HG02623 (cell line): ENCODE results near the gene TRABD2B.

Source experiments
- ATAC-seq: cut with Tn5 transposase; IDR thresholded peaks from one replicate; pipeline ENCODE4 v1.9.1; 2021; ENCODE audit warnings: moderate library complexity; ENCODE audit not compliant: unreplicated experiment

The TRABD2B gene

GRCh38 chr1:47782414-47783166 lies 214.6 kb downstream of the TRABD2B start:
- ATAC-seq = no peak

DNA sequence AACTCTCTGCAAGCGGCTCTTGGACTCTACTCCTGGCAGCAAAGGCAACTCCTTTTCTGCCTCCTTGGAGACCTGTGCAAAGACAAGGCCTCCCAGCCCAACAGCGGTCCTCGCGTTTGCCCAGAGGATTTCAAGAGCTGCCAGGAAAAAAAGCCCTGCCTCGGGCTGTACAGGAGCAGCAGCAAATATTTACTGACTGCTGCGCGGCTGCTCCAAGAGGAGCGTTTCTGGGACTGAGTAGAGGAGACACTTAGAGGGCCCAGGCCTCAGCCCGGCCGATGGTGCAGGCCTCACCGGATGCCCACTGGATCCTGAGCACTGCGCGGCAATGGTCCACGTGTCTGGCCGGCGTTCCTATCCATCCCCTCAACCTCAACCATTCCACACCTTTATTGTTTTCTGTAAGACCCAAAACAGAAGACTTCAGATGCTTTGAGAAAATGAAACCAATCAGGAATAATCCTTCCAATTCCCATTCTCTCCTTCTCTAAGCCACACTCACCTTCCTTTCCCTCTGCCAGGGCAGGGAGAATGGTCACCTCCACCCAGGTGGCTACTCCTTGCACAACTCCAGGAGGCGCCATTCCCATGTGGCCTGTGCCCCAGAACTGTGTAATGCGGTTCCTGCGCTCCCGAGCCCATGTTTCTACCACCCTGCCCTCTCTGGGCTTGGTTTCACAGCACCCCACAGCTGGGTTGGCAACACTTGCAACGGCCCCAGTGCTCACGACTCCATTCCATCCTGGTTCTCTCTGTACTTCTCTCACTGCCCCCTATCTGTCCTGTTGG lies 215.8 kb downstream of the TRABD2B start:
- no peak for ATAC-seq

GRCh38 chr1:47780469-47780995 lies 216.7 kb downstream of the TRABD2B start:
- no peak for ATAC-seq

DNA sequence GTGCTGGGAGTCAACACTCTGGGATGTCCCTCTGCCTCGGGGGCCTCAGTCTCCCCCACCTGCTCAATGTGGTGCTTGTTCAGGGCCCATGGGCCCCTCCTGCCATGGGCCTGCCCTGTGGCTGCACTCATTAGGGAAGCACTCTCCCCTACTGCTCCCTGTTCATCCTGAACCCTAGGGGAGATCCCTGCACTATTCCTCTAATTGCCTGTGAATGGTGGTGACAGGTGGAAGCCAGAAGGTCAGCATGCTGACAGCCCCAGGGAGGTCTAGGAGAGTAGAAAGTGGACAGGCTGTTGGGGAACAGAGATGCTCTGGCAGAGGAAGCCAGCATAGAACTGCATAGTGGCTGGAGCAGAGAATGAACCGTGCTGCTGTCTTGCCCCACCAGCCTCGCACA lies 217.6 kb downstream of the TRABD2B start:
- ATAC-seq = no peak

- ATAC-seq = no peak
Observed at GRCh38 chr1:47778280-47778679, 218.9 kb downstream of the TRABD2B start.

GRCh38 chr1:47777322-47777721 lies 219.9 kb downstream of the TRABD2B start:
- no peak for ATAC-seq

- no peak for ATAC-seq
Observed at GRCh38 chr1:47776667-47777131, 220.5 kb downstream of the TRABD2B start.

- no peak for ATAC-seq
Observed at GRCh38 chr1:47774986-47775834, 222.0 kb downstream of the TRABD2B start.

GRCh38 chr1:47772960-47773682 lies 224.1 kb downstream of the TRABD2B start:
- ATAC-seq = no peak

GRCh38 chr1:47772281-47772680 lies 224.9 kb downstream of the TRABD2B start:
- no peak for ATAC-seq

DNA sequence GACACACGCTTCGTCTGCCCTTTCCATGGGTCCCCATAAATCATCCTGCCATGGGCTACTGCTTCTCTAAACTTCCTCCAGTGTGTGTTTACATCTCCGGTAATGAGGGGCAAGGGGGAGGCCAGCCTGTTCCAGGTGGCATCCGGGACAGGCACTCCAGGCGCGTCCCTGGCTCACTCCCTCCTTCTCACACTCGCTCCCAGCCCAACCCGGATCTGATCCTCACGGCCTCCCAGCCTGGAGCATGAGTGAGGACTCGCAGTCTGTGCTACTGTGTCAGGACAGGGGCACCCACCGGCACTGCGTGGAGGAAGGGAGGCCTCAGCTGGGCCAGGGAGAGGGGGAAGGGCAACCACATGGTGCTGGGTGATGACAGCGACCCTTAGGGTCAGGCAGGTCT lies 225.4 kb downstream of the TRABD2B start:
- no peak for ATAC-seq

GRCh38 chr1:47769983-47770382 lies 227.2 kb downstream of the TRABD2B start:
- no peak for ATAC-seq

DNA sequence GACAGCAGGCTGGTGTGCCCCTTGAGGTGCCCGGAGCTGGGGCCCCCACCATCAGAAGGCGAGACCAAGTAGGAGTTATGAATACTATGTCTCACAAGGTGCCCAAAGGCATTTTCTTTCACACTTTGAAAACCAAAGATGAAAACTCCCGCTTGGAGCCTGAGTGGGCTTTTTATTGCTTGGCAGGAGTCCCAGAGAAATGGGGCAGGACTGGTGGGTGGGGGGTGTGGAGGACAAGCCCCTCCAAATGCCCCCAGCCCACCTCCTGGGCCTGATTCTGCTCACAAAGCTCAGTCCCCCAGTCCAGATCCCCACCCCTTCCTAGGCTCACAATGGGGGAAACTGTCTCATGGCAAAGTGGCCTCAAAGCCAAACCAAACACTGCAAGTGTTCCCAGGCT lies 227.9 kb downstream of the TRABD2B start:
- ATAC-seq = no peak

GRCh38 chr1:47767741-47768100 lies 229.5 kb downstream of the TRABD2B start:
- ATAC-seq = no peak

GRCh38 chr1:47766832-47767740 lies 230.1 kb downstream of the TRABD2B start:
- no peak for ATAC-seq

- ATAC-seq = no peak
Observed at GRCh38 chr1:47765742-47766485, 231.3 kb downstream of the TRABD2B start.

GRCh38 chr1:47765236-47765635 lies 231.9 kb downstream of the TRABD2B start:
- no peak for ATAC-seq

DNA sequence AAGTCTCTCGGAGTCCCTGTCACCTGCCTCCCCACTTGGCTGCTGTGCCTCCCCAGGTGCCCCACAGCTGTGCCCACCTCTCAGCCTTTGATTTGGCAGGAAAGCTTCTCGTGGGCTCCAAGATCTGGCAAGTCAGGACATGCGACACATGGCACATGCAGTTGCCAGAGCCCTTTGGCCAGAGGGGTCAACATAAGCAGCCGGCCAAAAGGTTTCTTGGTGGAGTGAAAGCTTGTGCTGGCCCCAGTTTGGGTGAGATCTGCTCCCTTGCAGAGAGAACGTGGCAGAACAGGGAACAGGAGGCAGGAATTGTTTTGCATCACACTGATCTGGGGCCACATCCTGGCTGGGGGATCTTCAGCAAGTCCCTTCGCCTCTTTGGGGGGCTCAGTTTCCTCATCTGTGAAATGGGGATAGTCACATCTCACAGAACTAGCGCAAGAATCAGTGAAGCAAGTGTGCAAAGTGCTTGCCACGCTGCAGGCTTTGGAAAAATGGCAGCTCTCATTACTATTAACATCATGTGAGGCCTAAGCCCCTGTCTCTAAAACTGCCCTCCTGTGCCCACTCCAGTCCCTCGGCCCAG lies 232.6 kb downstream of the TRABD2B start:
- no peak for ATAC-seq
